ENCODE measurements around the gene RDM1. TPM values are rescaled to one million over a fixed set of nuclear protein-coding genes. Genes with fewer than 3 reads are reported as not detected.
A peak's percentile ranks its signal among the peaks of the same experiment; 100 is the strongest.

RDM1 gene
- total and polyA plus RNA-seq, 12 donors: 0.48 to 1.1 TPM; not detected in 10

- no peaks in the 10 kb centered on the region for H3K27me3 ChIP-seq
- TF ChIP-seq CTCF (IDR thresholded peaks at IDR 0.05) (no peak), POLR2A (IDR thresholded peaks at IDR 0.05) (no peak)
- H3K36me3 ChIP-seq (replicated peaks in 1 of 2): no peaks in the 10 kb centered on the region
- no peak overlapping the region for H3K27ac ChIP-seq
- no peaks in the 10 kb centered on the region for H3K9me3 ChIP-seq (replicated peaks in 1 of 3)
- intact Hi-C loops (cut with DNase I): no loop called here
- no peaks in the 10 kb centered on the region for H3K4me1 ChIP-seq (replicated peaks in 1 of 2)
- 87 to 94% (median 91%) methylated on average over 4 of the region's 4 CpGs for WGBS, 4 donors
- DNase-seq: no peak
- no peak overlapping the region for H3K4me3 ChIP-seq
These were observed 39.3 kb downstream of the RDM1 start for GRCh38 chr17:35891269-35891668.

GRCh38 chr17:35890774-35891155, 39.8 kb downstream of the RDM1 start:
- Histone ChIP-seq H3K27ac (no peak overlapping the region), H3K4me1 (replicated peaks in 1 of 2) (no peaks in the 10 kb centered on the region), H3K27me3 (no peaks in the 10 kb centered on the region), H3K9me3 (replicated peaks in 1 of 3) (no peaks in the 10 kb centered on the region), H3K4me3 (no peak overlapping the region), H3K36me3 (replicated peaks in 1 of 2) (no peaks in the 10 kb centered on the region)
- 65 to 80% (median 71%) methylated on average over 4 of the region's 4 CpGs; no CpG with 5 or more reads in 1 of the 4 donors for WGBS, 4 donors
- DNase-seq: peak in 3 of 7 donors; percentile 27 to 54 (median 40)
- intact Hi-C loops (cut with DNase I): no loop called here
- TF ChIP-seq POLR2A (IDR thresholded peaks at IDR 0.05) (no peak), CTCF (IDR thresholded peaks at IDR 0.05) (no peak)

DNA sequence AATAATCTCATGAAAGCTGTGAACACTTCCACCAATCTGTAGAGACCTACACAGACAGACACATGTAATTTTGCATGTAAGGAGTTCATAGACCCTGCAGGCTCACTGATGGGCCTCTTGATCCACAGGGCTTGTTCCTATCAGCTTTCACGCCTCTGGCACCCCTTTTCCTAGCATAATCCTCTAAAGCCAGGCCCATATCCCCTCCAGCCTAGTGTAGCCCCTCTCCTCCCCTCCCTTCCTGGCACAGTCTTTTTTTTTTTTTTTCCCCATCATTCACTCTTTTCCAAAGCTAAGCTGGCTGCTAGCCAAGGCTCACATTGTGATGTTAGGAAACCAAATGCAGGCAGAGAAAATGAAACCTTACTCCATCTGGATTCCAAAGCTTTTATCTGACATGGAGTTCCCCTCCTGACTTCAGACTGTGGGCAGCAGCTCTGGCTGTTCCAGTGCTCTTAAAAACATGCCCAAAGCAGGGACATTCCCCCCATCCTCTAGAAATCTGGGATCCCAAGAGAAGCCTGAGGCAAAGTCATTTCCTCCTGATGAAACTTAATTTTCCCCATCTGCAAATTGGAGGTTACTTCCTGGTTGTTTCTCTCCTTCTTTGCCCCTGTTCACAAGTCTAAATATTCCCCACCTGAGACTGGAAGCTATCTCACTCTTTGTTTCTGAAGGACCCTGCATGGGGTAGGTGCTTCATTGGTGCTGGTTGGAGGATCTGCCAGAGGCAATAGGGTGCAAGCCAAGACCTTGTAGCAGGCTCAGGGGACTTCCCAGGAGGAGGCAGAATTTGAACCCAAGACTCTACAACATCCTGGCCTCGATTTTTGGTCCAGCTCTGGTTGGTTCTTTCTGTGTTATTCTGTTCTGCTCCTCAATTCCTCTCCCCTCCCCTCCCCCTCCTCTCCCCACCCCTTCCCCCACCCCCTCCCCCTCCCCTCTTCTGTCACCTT, 40.5 kb downstream of the RDM1 start:
- TF ChIP-seq POLR2A (IDR thresholded peaks at IDR 0.05) (no peak), CTCF (IDR thresholded peaks at IDR 0.05) (no peak)
- DNase-seq: peak in 6 of 7 donors; percentile 35 to 68 (median 55)

GRCh38 chr17:35889241-35889640, 41.3 kb downstream of the RDM1 start:
- Histone ChIP-seq H3K36me3 (replicated peaks in 1 of 2) (no peaks in the 10 kb centered on the region), H3K4me3 (no peak overlapping the region), H3K27me3 (no peaks in the 10 kb centered on the region), H3K9me3 (replicated peaks in 1 of 3) (no peaks in the 10 kb centered on the region), H3K27ac (no peak overlapping the region), H3K4me1 (replicated peaks in 1 of 2) (no peaks in the 10 kb centered on the region)
- DNase-seq: no peak
- intact Hi-C loops (cut with DNase I): no loop called here
- 85 to 94% (median 91%) methylated on average over 2 of the region's 2 CpGs for WGBS, 4 donors
- TF ChIP-seq CTCF (IDR thresholded peaks at IDR 0.05) (no peak), POLR2A (IDR thresholded peaks at IDR 0.05) (no peak)

More for the DNA sequence above, 40.5 kb downstream of the RDM1 start:
- WGBS, 4 donors: 76 to 90% (median 86%) methylated on average over 2 of the region's 2 CpGs
- Histone ChIP-seq H3K27ac (peak overlapping the region in 1 of 5 donors; percentile 55), H3K27me3 (no peaks in the 10 kb centered on the region), H3K9me3 (replicated peaks in 1 of 3) (no peaks in the 10 kb centered on the region), H3K4me3 (no peak overlapping the region), H3K36me3 (replicated peaks in 1 of 2) (no peaks in the 10 kb centered on the region), H3K4me1 (replicated peaks in 1 of 2) (no peaks in the 10 kb centered on the region)
- intact Hi-C loops (cut with DNase I): no loop called here
